Stomach (tissue), 9 donors: ENCODE measurements around the gene GAP43. TPM values are rescaled to one million over a fixed set of nuclear protein-coding genes. Genes with fewer than 3 reads are reported as not detected.
A peak's percentile ranks its signal among the peaks of the same experiment; 100 is the strongest.

Source experiments
- DNase-seq, 2 donors: peaks; one replicate each; pipeline versions ENCODE4 v3.0.0 to v3.0.0-alpha.2; 2013 to 2019
- H3K27ac ChIP-seq, 5 donors: fragments of 200-600 bp in 4 of 5; sonication (generic) in 4 of 5; one replicate each; pipeline ENCODE4 v1.5.1; 2013 to 2019; ENCODE audit warnings: mild to moderate bottlenecking in 1 of 5, moderate library complexity in 1 of 5
- H3K27me3 ChIP-seq, 3 donors: fragments of 200-600 bp; sonication (generic); one replicate each; pipeline ENCODE4 v1.5.1; 2017 to 2019; ENCODE audit warnings: mixed run types in 1 of 3
- H3K36me3 ChIP-seq, 4 donors: fragments of 200-600 bp; sonication (generic); 1 replicate in 3 of 4; 2 replicates in 1 of 4; pipeline ENCODE4 v1.5.1; 2016 to 2019
- H3K4me1 ChIP-seq, 4 donors: fragments of 200-600 bp; sonication (generic); one replicate each; pipeline ENCODE4 v1.5.1; 2016 to 2019
- H3K4me3 ChIP-seq, 4 donors: fragments of 200-600 bp; sonication (generic) in 3 of 4; one replicate each; pipeline ENCODE4 v1.5.1; 2016 to 2019; ENCODE audit warnings: mild to moderate bottlenecking in 1 of 4
- H3K9me3 ChIP-seq, 4 donors: fragments of 200-600 bp; sonication (generic); one replicate each; pipeline ENCODE4 v1.5.1; 2016 to 2019
- CTCF ChIP-seq, 7 experiments: fragments of 450-650 bp in 4 of 7; fragments of 200-600 bp in 3 of 7; sonication (generic) in 3 of 7; IDR thresholded peaks; one replicate each; pipeline ENCODE4 v1.5.1; 2016 to 2019; ENCODE audit warnings: antibody characterized with exemption in 7 of 7, control low read depth in 2 of 7, mild to moderate bottlenecking in 1 of 7
- EP300 ChIP-seq: sonication (generic); formaldehyde crosslinking; IDR thresholded peaks from one replicate; pipeline ENCODE4 v1.6.1; 2017; ENCODE audit warnings: antibody characterized with exemption
- POLR2A ChIP-seq, 4 donors: fragments of 450-650 bp; IDR thresholded peaks; one replicate each; pipeline ENCODE4 v1.6.1; 2016; ENCODE audit warnings: antibody characterized with exemption in 4 of 4, control low read depth in 2 of 4, mild to moderate bottlenecking in 1 of 4, moderate library complexity in 1 of 4
- POLR2AphosphoS5 ChIP-seq, 3 donors: sonication (generic); formaldehyde crosslinking; IDR thresholded peaks; one replicate each; pipeline ENCODE4 v1.6.1; 2016; ENCODE audit warnings: antibody characterized with exemption in 3 of 3
- WGBS, 5 donors: extraction: QIAGEN DNeasy Blood & Tissue Kit in 3 of 5; methylation state at CpG; one replicate each; pipeline versions ENCODE4 v1.1.5 to v1.1.7; 2013 to 2018; 5-methylcytosine and 5-hydroxymethylcytosine counted together
- intact Hi-C: fragments of 100-400 bp; cut with DNase I; formaldehyde crosslinking; loops from one replicate; pipeline ENCODE4 v1.15.1; 2023; ENCODE audit warnings: low total_unique reads
- polyA plus RNA-seq, 3 donors: library from polyadenylated mRNA; stranded (reverse); fragments of 200-250 nt; gene quantifications; one replicate each; pipeline ENCODE4 v1.2.3, GENCODE V29; 2013
- total RNA-seq, 5 donors: library from RNA; depleted of rRNA; stranded (reverse); fragments of >200 nt; gene quantifications; one replicate each; pipeline versions ENCODE4 v1.1.0 to v1.2.3, GENCODE V29; 2014 to 2016
- donor health status: healthy with polysubstance abuse.
- donor health status: Bipolar disorder and iron deficiency.
- donor health status: healthy.

Gene GAP43
- total and polyA plus RNA-seq, 8 donors: 1.00 to 4.8 (median 1.4) TPM; not detected in 2

GRCh38 chr3:115655761-115656282 lies 32.5 kb downstream of the GAP43 start:
- H3K36me3 ChIP-seq: no peaks in the 10 kb centered on the region
- TF ChIP-seq POLR2A (IDR thresholded peaks at IDR 0.05) (no peak), EP300 (no peak), CTCF (IDR thresholded peaks at IDR 0.05) (no peak), POLR2AphosphoS5 (IDR thresholded peaks at IDR 0.05) (no peak)
- WGBS, 5 donors: 92 to 96% (median 93%) methylated on average over 2 of the region's 2 CpGs
- H3K4me3 ChIP-seq: no peak overlapping the region
- no peak for DNase-seq
- no peaks in the 10 kb centered on the region for H3K27me3 ChIP-seq
- no peak overlapping the region for H3K27ac ChIP-seq
- peaks cover 0 to 24% (median 13%) of the 10 kb centered on the region in 4 donors for H3K4me1 ChIP-seq
- H3K9me3 ChIP-seq: no peaks in the 10 kb centered on the region
- intact Hi-C loops: no loop called here

GRCh38 chr3:115657168-115657567 lies 33.9 kb downstream of the GAP43 start:
- Histone ChIP-seq H3K27ac (peak overlapping the region in 2 of 5 donors; percentile 94), H3K36me3 (no peaks in the 10 kb centered on the region), H3K4me1 (peaks cover 0 to 27% (median 13%) of the 10 kb centered on the region in 4 donors), H3K27me3 (no peaks in the 10 kb centered on the region), H3K9me3 (no peaks in the 10 kb centered on the region), H3K4me3 (no peak overlapping the region)
- WGBS, 5 donors: 84 to 89% (median 87%) methylated on average over 5 of the region's 5 CpGs
- DNase-seq: no peak
- no peak for TF ChIP-seq POLR2AphosphoS5 (IDR thresholded peaks at IDR 0.05)
- no peak for TF ChIP-seq EP300
- no peak for TF ChIP-seq CTCF (IDR thresholded peaks at IDR 0.05)
- no peak for TF ChIP-seq POLR2A (IDR thresholded peaks at IDR 0.05)
- intact Hi-C loops: no loop called here

GRCh38 chr3:115658032-115658336 lies 34.7 kb downstream of the GAP43 start:
- no peak for DNase-seq

GRCh38 chr3:115658337-115659181 lies 35.2 kb downstream of the GAP43 start:
- whole genome bisulfite sequencing, 5 donors: 0 to 1% (median 1%) methylated on average over 55 to 58 of the region's 58 CpGs
- TF ChIP-seq POLR2AphosphoS5 (IDR thresholded peaks at IDR 0.05) (peak; percentile 44 to 67 (median 61)), POLR2A (IDR thresholded peaks at IDR 0.05) (no peak), CTCF (IDR thresholded peaks at IDR 0.05) (no peak), EP300 (no peak)

More at GRCh38 chr3:115658032-115658336, 34.7 kb downstream of the GAP43 start:
- intact Hi-C loops: no loop called here
- peak overlapping the region; percentile 49 to 94 (median 93) for H3K27ac ChIP-seq
- no peaks in the 10 kb centered on the region for H3K9me3 ChIP-seq
- TF ChIP-seq POLR2AphosphoS5 (IDR thresholded peaks at IDR 0.05) (no peak), EP300 (no peak), CTCF (IDR thresholded peaks at IDR 0.05) (no peak), POLR2A (IDR thresholded peaks at IDR 0.05) (no peak)
- peaks cover 0 to 27% (median 13%) of the 10 kb centered on the region in 4 donors for H3K4me1 ChIP-seq
- no peaks in the 10 kb centered on the region for H3K27me3 ChIP-seq
- WGBS, 5 donors: 3 to 16% (median 8%) methylated on average over 3 of the region's 3 CpGs
- H3K4me3 ChIP-seq: peak overlapping the region; percentile 69 to 78 (median 73)
- H3K36me3 ChIP-seq: no peaks in the 10 kb centered on the region

More at GRCh38 chr3:115658337-115659181, 35.2 kb downstream of the GAP43 start:
- H3K4me3 ChIP-seq: peak overlapping the region; percentile 69 to 78 (median 73)
- no peaks in the 10 kb centered on the region for H3K9me3 ChIP-seq
- no peaks in the 10 kb centered on the region for H3K36me3 ChIP-seq
- no peaks in the 10 kb centered on the region for H3K27me3 ChIP-seq
- H3K4me1 ChIP-seq: peaks cover 0 to 27% (median 13%) of the 10 kb centered on the region in 4 donors
- DNase-seq: peak; percentile 56 to 95
- intact Hi-C loops: no loop called here
- peak overlapping the region; percentile 49 to 94 (median 93) for H3K27ac ChIP-seq
